ENCODE results near the gene GTF2H1.
"Not testable (repeated sequence)": the region's sequence is repeated elsewhere in the genome, so short reads cannot be mapped to it uniquely, and the experiment has no call there.

The GTF2H1 gene

DNA sequence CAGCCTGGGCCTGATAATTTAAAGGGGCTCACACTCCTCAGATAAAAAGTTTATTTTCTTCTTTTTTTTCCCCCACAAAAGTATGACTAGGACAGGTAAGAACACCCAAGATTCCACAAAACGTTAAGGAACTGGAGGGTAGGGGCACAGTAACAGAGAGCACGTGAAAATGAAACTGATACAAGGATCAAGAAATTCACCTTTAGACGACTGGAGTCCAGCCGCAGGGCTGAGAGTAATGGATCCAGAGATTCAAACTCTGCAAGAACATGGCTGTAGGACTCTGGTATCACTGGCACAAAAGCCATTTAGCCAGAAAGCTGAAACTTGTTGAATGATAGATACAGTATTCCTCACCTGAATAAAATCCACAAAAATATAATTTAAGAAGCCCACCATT is 4.8 kb upstream of the GTF2H1 start:
- DNase-seq (ENCODE audit: low read depth, low spot score): no peak
- H3K27me3 ChIP-seq (ENCODE audit: insufficient read depth, insufficient read length): no peaks in the 10 kb centered on the region
- TF ChIP-seq ZNF274 (IDR thresholded peaks at IDR 0.05; ENCODE audit: low read depth, low read length) (no peak), SUZ12 (IDR thresholded peaks at IDR 0.05; ENCODE audit: extremely low read depth, insufficient read depth, insufficient read length) (no peak), YY1 (IDR thresholded peaks at IDR 0.05; ENCODE audit: insufficient read depth, insufficient read length) (no peak)
- no peaks in the 10 kb centered on the region for H3K9me3 ChIP-seq (ENCODE audit: insufficient read depth, low read length)
- no peak overlapping the region for H3K9ac ChIP-seq (ENCODE audit: insufficient read length, low read depth)
- H3K36me3 ChIP-seq (ENCODE audit: insufficient read depth, insufficient read length, low read length): peaks cover 12% of the 10 kb centered on the region
- H3K4me1 ChIP-seq (ENCODE audit: insufficient read depth, insufficient read length): no peaks in the 10 kb centered on the region
- H3K4me3 ChIP-seq (ENCODE audit: insufficient read length, low read depth): no peak overlapping the region

- H3K9ac ChIP-seq (ENCODE audit: insufficient read length, low read depth): no peak overlapping the region
- H3K4me3 ChIP-seq (ENCODE audit: insufficient read length, low read depth): no peak overlapping the region
- no peaks in the 10 kb centered on the region for H3K27me3 ChIP-seq (ENCODE audit: insufficient read depth, insufficient read length)
- no peaks in the 10 kb centered on the region for H3K9me3 ChIP-seq (ENCODE audit: insufficient read depth, low read length)
- TF ChIP-seq YY1 (IDR thresholded peaks at IDR 0.05; ENCODE audit: insufficient read depth, insufficient read length) (no peak), SUZ12 (IDR thresholded peaks at IDR 0.05; ENCODE audit: extremely low read depth, insufficient read depth, insufficient read length) (no peak), ZNF274 (IDR thresholded peaks at IDR 0.05; ENCODE audit: low read depth, low read length) (no peak)
- peaks cover 26% of the 10 kb centered on the region for H3K36me3 ChIP-seq (ENCODE audit: insufficient read depth, insufficient read length, low read length)
- DNase-seq (ENCODE audit: low read depth, low spot score): no peak
- no peaks in the 10 kb centered on the region for H3K4me1 ChIP-seq (ENCODE audit: insufficient read depth, insufficient read length)
These were observed 2.5 kb upstream of the GTF2H1 start for GRCh38 chr11:18319914-18320313.

DNA sequence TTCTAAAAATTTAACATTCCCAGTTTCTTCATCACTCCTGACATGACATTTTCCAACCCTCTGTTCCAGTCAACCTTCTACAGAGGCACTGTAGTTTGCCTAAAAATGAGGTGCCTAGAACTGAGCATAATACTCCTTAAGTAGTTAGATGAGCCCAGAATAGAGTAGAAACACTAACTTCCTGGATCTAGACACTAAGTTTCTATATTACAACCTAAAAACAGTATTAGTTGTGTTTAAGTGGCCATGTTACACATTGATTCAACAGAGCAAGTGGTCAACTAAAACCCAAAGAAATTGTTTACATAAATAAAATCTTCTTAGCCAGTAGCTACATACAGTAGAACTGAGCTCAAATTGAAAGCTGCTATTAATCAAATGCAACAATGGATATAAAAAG is 1.8 kb upstream of the GTF2H1 start:
- Histone ChIP-seq H3K4me1 (ENCODE audit: insufficient read depth, insufficient read length) (no peaks in the 10 kb centered on the region), H3K9ac (ENCODE audit: insufficient read length, low read depth) (peak overlapping the region; percentile 8), H3K4me3 (ENCODE audit: insufficient read length, low read depth) (peak overlapping the region; percentile 15), H3K36me3 (ENCODE audit: insufficient read depth, insufficient read length, low read length) (peaks cover 32% of the 10 kb centered on the region), H3K27me3 (ENCODE audit: insufficient read depth, insufficient read length) (no peaks in the 10 kb centered on the region), H3K9me3 (ENCODE audit: insufficient read depth, low read length) (no peaks in the 10 kb centered on the region)
- TF ChIP-seq ZNF274 (IDR thresholded peaks at IDR 0.05; ENCODE audit: low read depth, low read length): no peak
- no peak for TF ChIP-seq SUZ12 (IDR thresholded peaks at IDR 0.05; ENCODE audit: extremely low read depth, insufficient read depth, insufficient read length)
- no peak for TF ChIP-seq YY1 (IDR thresholded peaks at IDR 0.05; ENCODE audit: insufficient read depth, insufficient read length)
- DNase-seq (ENCODE audit: low read depth, low spot score): no peak

- no peak for DNase-seq (ENCODE audit: low read depth, low spot score)
- no peaks in the 10 kb centered on the region for H3K27me3 ChIP-seq (ENCODE audit: insufficient read depth, insufficient read length)
- no peaks in the 10 kb centered on the region for H3K9me3 ChIP-seq (ENCODE audit: insufficient read depth, low read length)
- H3K4me1 ChIP-seq (ENCODE audit: insufficient read depth, insufficient read length): no peaks in the 10 kb centered on the region
- H3K4me3 ChIP-seq (ENCODE audit: insufficient read length, low read depth): peak overlapping the region; percentile 86
- H3K36me3 ChIP-seq (ENCODE audit: insufficient read depth, insufficient read length, low read length): peaks cover 35% of the 10 kb centered on the region
- TF ChIP-seq SUZ12 (IDR thresholded peaks at IDR 0.05; ENCODE audit: extremely low read depth, insufficient read depth, insufficient read length) (no peak), ZNF274 (IDR thresholded peaks at IDR 0.05; ENCODE audit: low read depth, low read length) (no peak), YY1 (IDR thresholded peaks at IDR 0.05; ENCODE audit: insufficient read depth, insufficient read length) (no peak)
- peak overlapping the region; percentile 82 for H3K9ac ChIP-seq (ENCODE audit: insufficient read length, low read depth)
These were observed 794 bp upstream of the GTF2H1 start for GRCh38 chr11:18321578-18321968.

DNA sequence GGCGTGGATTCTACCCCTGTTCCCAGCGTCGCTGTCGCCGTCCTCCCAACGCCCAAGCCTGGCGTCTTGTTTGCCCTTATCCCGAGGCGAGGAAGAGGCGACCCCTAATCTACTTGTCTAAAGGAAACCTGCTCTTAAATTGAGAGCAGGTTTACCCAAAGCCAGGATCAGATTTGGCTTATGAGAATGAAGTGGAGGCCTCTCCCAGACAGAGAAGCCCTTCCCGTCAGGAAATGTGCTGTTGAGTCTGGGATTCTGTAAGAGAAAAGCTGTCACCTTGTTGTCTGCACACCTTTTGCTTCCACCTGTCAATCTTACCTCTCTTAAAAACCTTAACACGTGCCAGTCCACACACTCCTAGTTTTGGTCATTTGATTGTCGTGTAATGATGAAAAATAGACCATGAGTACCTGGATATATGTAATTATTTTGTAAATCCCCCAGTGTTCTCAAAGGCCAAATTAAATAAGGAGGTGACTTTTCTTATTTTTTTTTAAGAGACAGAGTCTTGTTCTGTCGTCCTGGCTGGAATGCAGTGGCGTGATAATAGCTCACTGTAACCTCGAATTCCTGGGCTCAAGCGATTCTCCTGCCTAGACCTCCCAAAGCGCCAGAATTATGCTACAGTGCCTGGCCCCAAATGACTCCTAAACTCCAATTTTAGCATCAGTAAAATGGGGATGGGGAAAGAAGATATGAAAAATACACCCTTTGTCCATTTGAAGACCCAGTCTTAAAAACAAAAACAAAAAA is 627 bp downstream of the GTF2H1 start:
- no peaks in the 10 kb centered on the region for H3K27me3 ChIP-seq (ENCODE audit: insufficient read depth, insufficient read length)
- DNase-seq (ENCODE audit: low read depth, low spot score): no peak
- no peaks in the 10 kb centered on the region for H3K9me3 ChIP-seq (ENCODE audit: insufficient read depth, low read length)
- no peaks in the 10 kb centered on the region for H3K4me1 ChIP-seq (ENCODE audit: insufficient read depth, insufficient read length)
- peak overlapping the region; percentile 92 for H3K9ac ChIP-seq (ENCODE audit: insufficient read length, low read depth)
- peak overlapping the region; percentile 86 for H3K4me3 ChIP-seq (ENCODE audit: insufficient read length, low read depth)
- TF ChIP-seq YY1 (IDR thresholded peaks at IDR 0.05; ENCODE audit: insufficient read depth, insufficient read length) (no peak), ZNF274 (IDR thresholded peaks at IDR 0.05; ENCODE audit: low read depth, low read length) (no peak), SUZ12 (IDR thresholded peaks at IDR 0.05; ENCODE audit: extremely low read depth, insufficient read depth, insufficient read length) (no peak)
- peaks cover 40% of the 10 kb centered on the region for H3K36me3 ChIP-seq (ENCODE audit: insufficient read depth, insufficient read length, low read length)

- Histone ChIP-seq H3K36me3 (ENCODE audit: insufficient read depth, insufficient read length, low read length) (peaks cover 42% of the 10 kb centered on the region), H3K4me3 (ENCODE audit: insufficient read length, low read depth) (peak overlapping the region; percentile 6)
- H3K9ac ChIP-seq (ENCODE audit: insufficient read length, low read depth); H3K4me1 ChIP-seq (ENCODE audit: insufficient read depth, insufficient read length); DNase-seq (ENCODE audit: low read depth, low spot score); H3K9me3 ChIP-seq (ENCODE audit: insufficient read depth, low read length); H3K27me3 ChIP-seq (ENCODE audit: insufficient read depth, insufficient read length): not testable (repeated sequence)
These were observed 1.5 kb downstream of the GTF2H1 start for GRCh38 chr11:18323881-18324280.

DNA sequence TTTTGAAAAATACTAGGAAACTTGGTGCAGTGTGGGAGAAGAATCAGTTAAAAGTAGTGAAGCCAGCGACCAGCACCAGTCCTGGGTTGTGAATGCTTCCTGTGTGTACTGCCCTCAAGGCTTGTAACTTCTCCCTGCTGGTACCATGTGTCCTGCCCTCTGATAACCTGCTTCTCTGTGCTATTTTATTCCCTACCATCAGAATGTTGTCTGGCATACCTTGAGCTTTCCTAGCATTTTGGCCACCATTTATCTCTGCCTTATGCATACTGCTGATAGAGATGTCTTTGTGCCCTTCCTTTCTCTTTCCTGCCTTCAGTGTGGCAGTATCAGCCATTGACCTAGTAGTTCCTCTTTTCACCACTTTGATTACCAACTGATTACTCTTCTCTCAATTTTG is 2.0 kb downstream of the GTF2H1 start:
- H3K4me3 ChIP-seq (ENCODE audit: insufficient read length, low read depth): peak overlapping the region; percentile 6
- no peaks in the 10 kb centered on the region for H3K9me3 ChIP-seq (ENCODE audit: insufficient read depth, low read length)
- TF ChIP-seq YY1 (IDR thresholded peaks at IDR 0.05; ENCODE audit: insufficient read depth, insufficient read length): no peak
- no peak for TF ChIP-seq ZNF274 (IDR thresholded peaks at IDR 0.05; ENCODE audit: low read depth, low read length)
- no peak for TF ChIP-seq SUZ12 (IDR thresholded peaks at IDR 0.05; ENCODE audit: extremely low read depth, insufficient read depth, insufficient read length)
- peaks cover 47% of the 10 kb centered on the region for H3K36me3 ChIP-seq (ENCODE audit: insufficient read depth, insufficient read length, low read length)
- no peaks in the 10 kb centered on the region for H3K4me1 ChIP-seq (ENCODE audit: insufficient read depth, insufficient read length)
- no peaks in the 10 kb centered on the region for H3K27me3 ChIP-seq (ENCODE audit: insufficient read depth, insufficient read length)
- peak overlapping the region; percentile 46 for H3K9ac ChIP-seq (ENCODE audit: insufficient read length, low read depth)
- no peak for DNase-seq (ENCODE audit: low read depth, low spot score)

Measured in NT2/D1 (cell line).